Adipocyte (in vitro differentiated cells): ENCODE results near the gene YIF1A.
"Not testable (repeated sequence)": the region's sequence is repeated elsewhere in the genome, so short reads cannot be mapped to it uniquely, and the experiment has no call there.

Source experiments
- DNase-seq: peaks from one replicate; pipeline ENCODE4 v3.0.0-alpha.2; 2015; ENCODE audit warnings: low read depth
- H3K27me3 ChIP-seq: replicated peaks from 2 replicates; pipeline ENCODE4 v1.7.0; 2013; ENCODE audit warnings: mild to moderate bottlenecking, low read length, moderate library complexity; ENCODE audit not compliant: control insufficient read depth, insufficient read depth
- H3K36me3 ChIP-seq: 2 replicates; pipeline ENCODE4 v1.7.0; 2013; ENCODE audit warnings: low read length, mild to moderate bottlenecking, moderate library complexity; ENCODE audit not compliant: control insufficient read depth, insufficient read depth, severe bottlenecking
- H3K4me1 ChIP-seq: 2 replicates; pipeline ENCODE4 v1.7.0; 2013; ENCODE audit warnings: mild to moderate bottlenecking, low read length, moderate library complexity; ENCODE audit not compliant: control insufficient read depth, insufficient read depth
- H3K4me3 ChIP-seq: 2 replicates; pipeline ENCODE4 v1.7.0; 2013; ENCODE audit warnings: mild to moderate bottlenecking, low read length, moderate library complexity
- H3K9ac ChIP-seq: 2 replicates; pipeline ENCODE4 v1.7.0; 2013; ENCODE audit warnings: mild to moderate bottlenecking, low read length, moderate library complexity
- H3K9me3 ChIP-seq: 2 replicates; pipeline ENCODE4 v1.7.0; 2013; ENCODE audit warnings: mild to moderate bottlenecking, low read length, moderate library complexity; ENCODE audit not compliant: control insufficient read depth

YIF1A gene

GRCh38 chr11:66280428-66280827 lies 8.5 kb downstream of the YIF1A start:
- peaks cover 25% of the 10 kb centered on the region for H3K36me3 ChIP-seq
- H3K9ac ChIP-seq: no peak overlapping the region
- no peaks in the 10 kb centered on the region for H3K27me3 ChIP-seq
- no peak for DNase-seq
- H3K9me3 ChIP-seq: no peaks in the 10 kb centered on the region
- H3K4me1 ChIP-seq: peaks cover 4% of the 10 kb centered on the region
- H3K4me3 ChIP-seq: no peak overlapping the region

DNA sequence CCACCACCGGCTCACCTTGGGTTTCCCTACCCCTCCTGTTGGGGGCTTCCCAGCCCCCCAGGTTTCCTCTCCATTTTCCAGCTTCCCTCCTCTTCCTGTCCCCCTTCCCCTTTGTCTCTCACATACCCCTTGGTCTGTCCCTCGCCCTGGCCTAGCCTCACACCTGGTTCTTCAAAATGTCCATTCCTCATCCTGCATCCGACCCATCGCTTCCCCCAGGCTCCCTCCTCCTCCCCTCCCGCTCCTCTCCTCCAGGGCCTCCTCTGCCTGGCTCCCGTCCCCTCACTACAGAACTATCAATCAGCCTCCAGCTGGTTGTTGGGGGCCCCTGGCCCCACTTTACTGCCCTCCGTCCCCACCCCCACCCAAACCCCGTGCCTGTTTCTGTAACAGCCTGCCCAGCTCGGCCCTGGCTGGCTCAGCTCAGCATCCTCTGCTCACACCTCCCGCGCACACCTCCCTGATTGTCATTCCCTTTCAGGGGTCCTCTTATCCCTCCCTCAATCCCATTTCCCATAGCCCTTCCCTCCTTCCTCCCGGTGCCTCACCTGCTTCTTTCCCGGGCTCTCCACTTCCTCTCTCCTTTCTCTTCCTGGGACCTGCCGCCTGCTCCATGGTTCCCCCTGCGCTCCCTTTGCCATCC lies 9.7 kb downstream of the YIF1A start:
- Histone ChIP-seq H3K36me3 (peaks cover 23% of the 10 kb centered on the region), H3K4me3 (no peak overlapping the region), H3K4me1 (peaks cover 4% of the 10 kb centered on the region), H3K9me3 (no peaks in the 10 kb centered on the region), H3K9ac (no peak overlapping the region), H3K27me3 (no peaks in the 10 kb centered on the region)
- DNase-seq: no peak

DNA sequence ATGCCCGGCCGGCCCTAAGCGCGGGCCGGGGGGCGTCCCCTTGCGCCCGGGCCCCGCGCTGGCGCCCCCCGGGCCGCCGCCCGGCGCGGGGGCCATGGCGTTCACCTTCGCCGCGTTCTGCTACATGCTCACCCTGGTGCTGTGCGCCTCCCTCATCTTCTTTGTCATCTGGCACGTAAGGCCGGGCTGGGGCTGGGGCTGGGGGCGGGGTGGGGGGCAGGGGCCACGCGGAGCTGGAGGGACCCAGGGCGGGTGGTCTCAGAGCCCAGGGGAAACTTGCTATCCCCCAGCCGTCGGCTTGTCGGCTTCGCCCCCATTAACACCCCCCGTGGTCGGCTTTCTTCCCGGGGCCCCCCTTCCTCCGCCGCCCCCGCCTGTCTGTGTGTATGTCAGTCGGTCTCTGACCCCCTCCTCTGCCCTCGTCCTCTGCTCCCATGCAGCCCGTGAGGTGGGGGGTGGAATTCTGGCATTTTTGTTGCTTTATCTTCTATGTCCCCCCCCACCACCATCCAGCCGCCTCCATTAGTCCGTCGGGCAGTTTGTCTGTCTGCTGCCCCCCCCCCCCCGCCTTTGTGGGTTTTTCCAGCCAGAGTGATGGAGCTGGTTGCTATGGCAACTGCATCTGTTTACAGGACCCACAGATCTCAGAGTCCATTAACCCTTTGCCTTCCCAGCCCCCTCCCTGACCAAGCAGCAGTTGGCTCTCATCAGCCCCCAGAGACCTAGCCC lies 10.4 kb downstream of the YIF1A start:
- Histone ChIP-seq H3K27me3 (no peaks in the 10 kb centered on the region), H3K9ac (no peak overlapping the region), H3K36me3 (peaks cover 28% of the 10 kb centered on the region), H3K4me3 (no peak overlapping the region), H3K9me3 (no peaks in the 10 kb centered on the region), H3K4me1 (peaks cover 4% of the 10 kb centered on the region)
- peak; percentile 27 for DNase-seq

DNA sequence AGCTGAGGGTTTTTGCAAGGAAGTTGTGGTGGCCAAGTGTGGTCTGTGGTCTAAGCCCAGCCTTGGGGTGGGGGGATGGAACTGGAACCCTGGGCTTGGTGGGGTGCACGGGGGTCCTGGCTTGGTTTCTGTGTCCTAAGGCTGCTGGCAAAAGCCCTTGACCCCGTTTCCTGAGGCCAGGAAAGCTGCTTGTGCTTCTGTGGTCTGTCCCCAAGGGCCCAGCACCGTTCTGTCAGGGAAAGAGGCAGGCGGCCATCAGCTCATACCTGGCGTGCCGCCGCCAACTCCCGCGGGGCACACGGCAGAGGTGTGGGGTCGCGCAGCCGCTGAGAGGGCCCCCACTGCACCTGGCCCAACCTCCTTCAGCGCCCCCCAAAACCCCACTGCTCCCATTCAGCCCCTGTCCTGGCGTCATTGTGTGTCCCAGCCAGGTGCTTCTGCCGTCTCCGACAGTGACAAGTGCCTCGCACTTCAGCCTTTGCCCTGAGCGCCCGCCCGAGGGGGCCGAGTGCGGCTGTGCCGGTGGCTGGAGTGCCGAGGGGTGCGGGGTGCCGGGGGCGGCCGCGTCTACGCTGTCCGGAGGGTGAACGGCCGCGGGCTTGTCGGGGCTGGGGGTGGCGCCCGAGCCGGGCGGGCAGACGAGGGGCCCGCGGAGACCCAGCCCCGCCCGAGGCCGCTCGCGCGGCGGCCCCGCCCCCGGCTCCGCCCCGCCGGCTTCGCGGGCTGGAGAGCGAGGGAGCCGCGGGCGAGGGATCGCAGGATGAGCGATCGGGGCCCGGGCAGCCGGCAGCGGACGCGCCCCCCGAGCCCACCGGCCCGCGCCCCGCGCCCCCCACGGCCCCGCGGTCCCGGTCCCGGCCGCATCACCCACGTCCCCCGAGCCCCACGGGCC lies 11.2 kb downstream of the YIF1A start, which contains the start of gene CNIH2:
Gene CNIH2 (plus strand): TSS at position 705 of the 892 bp plus-strand sequence. CDS start 282 bp downstream, outside the sequence.
- Histone ChIP-seq H3K27me3 (no peaks in the 10 kb centered on the region), H3K36me3 (peaks cover 36% of the 10 kb centered on the region), H3K4me1 (peaks cover 4% of the 10 kb centered on the region), H3K9ac (no peak within 1 kb of the TSS), H3K4me3 (peak within 1 kb of the TSS; percentile 47), H3K9me3 (no peaks in the 10 kb centered on the region)
- peak; percentile 68 for DNase-seq

GRCh38 chr11:66277064-66277463 lies 11.9 kb downstream of the YIF1A start:
- H3K27me3 ChIP-seq: not testable (repeated sequence)

GRCh38 chr11:66276619-66277018 lies 12.3 kb downstream of the YIF1A start:
- not testable (repeated sequence) for H3K4me3 ChIP-seq, H3K27me3 ChIP-seq, H3K9me3 ChIP-seq, H3K9ac ChIP-seq, H3K4me1 ChIP-seq, DNase-seq
- H3K36me3 ChIP-seq: peaks cover 47% of the 10 kb centered on the region

More at GRCh38 chr11:66277064-66277463, 11.9 kb downstream of the YIF1A start:
- not testable (repeated sequence) for H3K9me3 ChIP-seq, H3K4me3 ChIP-seq, H3K9ac ChIP-seq, H3K4me1 ChIP-seq, DNase-seq
- peaks cover 43% of the 10 kb centered on the region for H3K36me3 ChIP-seq

- Histone ChIP-seq H3K27me3 (no peaks in the 10 kb centered on the region), H3K36me3 (peaks cover 48% of the 10 kb centered on the region), H3K9ac (no peak overlapping the region), H3K4me3 (no peak overlapping the region), H3K9me3 (no peaks in the 10 kb centered on the region), H3K4me1 (peaks cover 4% of the 10 kb centered on the region)
- DNase-seq: no peak
Observed at GRCh38 chr11:66275984-66276612, 12.8 kb downstream of the YIF1A start.

DNA sequence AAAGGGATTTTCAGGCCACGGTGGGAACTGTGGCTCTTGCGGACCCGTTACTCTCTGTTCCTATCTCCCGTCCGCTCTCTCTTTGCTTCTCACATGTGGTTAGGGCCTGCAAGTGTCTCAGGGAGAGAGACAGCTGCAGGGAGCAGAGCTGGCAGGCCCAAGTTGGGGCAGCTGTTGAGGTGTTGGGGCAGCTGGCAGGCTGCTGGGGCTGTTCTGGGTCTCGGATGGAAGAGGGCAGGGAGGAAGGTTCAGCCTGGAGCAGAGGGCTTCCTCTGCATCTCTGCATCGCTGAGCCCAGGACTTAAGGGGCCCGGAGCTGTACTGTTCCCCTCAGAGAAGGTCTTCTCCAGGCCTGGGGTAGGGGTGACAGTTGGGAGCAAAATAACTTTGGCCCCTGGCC lies 13.5 kb downstream of the YIF1A start:
- H3K27me3 ChIP-seq: no peaks in the 10 kb centered on the region
- peaks cover 4% of the 10 kb centered on the region for H3K4me1 ChIP-seq
- H3K9me3 ChIP-seq: no peaks in the 10 kb centered on the region
- no peak overlapping the region for H3K4me3 ChIP-seq
- peaks cover 48% of the 10 kb centered on the region for H3K36me3 ChIP-seq
- no peak for DNase-seq
- no peak overlapping the region for H3K9ac ChIP-seq

- Histone ChIP-seq H3K4me3 (no peak overlapping the region), H3K4me1 (peaks cover 10% of the 10 kb centered on the region), H3K9ac (no peak overlapping the region), H3K9me3 (no peaks in the 10 kb centered on the region), H3K36me3 (peaks cover 48% of the 10 kb centered on the region), H3K27me3 (no peaks in the 10 kb centered on the region)
- DNase-seq: no peak
Observed at GRCh38 chr11:66274219-66274618, 14.7 kb downstream of the YIF1A start.

DNA sequence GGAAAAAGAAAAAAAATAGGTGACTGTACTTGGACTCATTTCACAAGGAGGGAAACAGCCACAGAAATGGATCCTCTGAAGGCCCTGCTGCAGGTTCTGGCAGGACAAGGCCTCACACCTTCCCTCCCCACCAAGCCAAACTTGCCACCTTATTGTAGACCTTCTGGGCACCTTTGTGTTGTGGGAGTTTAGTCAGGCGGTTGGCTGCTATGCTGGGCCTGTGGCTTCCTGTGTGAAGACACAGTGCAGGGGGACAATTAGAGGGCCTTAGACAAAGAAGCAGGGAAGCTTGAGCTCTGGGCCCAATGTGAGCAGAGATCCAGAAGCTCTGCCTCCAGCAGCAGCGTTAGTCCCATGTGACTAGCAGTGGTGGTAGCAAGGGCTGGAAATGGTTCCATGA lies 16.3 kb downstream of the YIF1A start:
- DNase-seq: no peak
- H3K36me3 ChIP-seq: peaks cover 48% of the 10 kb centered on the region
- H3K9me3 ChIP-seq: no peaks in the 10 kb centered on the region

DNA sequence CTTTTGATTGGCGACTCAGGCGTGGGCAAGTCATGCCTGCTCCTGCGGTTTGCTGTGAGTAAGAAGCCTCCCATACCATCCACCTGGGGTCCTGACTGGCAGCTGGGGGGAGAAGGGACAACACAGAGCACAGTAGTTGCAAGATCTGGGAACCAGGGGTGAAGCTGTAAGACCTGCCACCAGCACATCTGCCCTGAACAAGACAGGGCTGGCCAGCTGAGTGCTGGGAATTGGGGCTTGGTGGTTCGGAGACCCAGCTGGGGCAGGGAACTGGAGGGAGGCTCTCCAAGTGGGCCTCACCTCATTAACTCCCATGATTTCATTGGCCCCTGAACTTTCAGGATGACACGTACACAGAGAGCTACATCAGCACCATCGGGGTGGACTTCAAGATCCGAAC lies 17.1 kb downstream of the YIF1A start:
- Histone ChIP-seq H3K4me1 (peaks cover 15% of the 10 kb centered on the region), H3K27me3 (no peaks in the 10 kb centered on the region), H3K9ac (no peak overlapping the region), H3K9me3 (no peaks in the 10 kb centered on the region), H3K36me3 (peaks cover 48% of the 10 kb centered on the region), H3K4me3 (no peak overlapping the region)
- DNase-seq: no peak

More for the DNA sequence above, 16.3 kb downstream of the YIF1A start:
- Histone ChIP-seq H3K27me3 (no peaks in the 10 kb centered on the region), H3K9ac (no peak overlapping the region), H3K4me3 (no peak overlapping the region), H3K4me1 (peaks cover 12% of the 10 kb centered on the region)
